HCT116 (cell line): Measurements from ENCODE around the gene DENND5A.

Source experiments
- CTCF ChIP-seq, 3 experiments: fragments of 200-600 bp in 1 of 3; sonication (generic) in 1 of 3; IDR thresholded peaks in 2 of 3; conservative IDR thresholded peaks in 1 of 3; 2 replicates each; pipeline ENCODE4 v1.5.1; 2012 to 2017; ENCODE audit warnings: low read depth in 2 of 3, low read length in 2 of 3, antibody characterized with exemption in 1 of 3, borderline replicate concordance in 1 of 3, control low read depth in 1 of 3, mild to moderate bottlenecking in 1 of 3, mixed read lengths in 1 of 3, mixed run types in 1 of 3, moderate library complexity in 1 of 3; ENCODE audit not compliant: insufficient read depth in 1 of 3
- JUND ChIP-seq: IDR thresholded peaks from 2 replicates; pipeline ENCODE4 v1.6.1; 2012

- TF ChIP-seq JUND (peak; percentile 36; the same call in 1 of the 2 replicates), CTCF (IDR thresholded peaks at IDR 0.05 in 2 of 3, conservative IDR thresholded peaks at IDR 0.05 in 1 of 3; ENCODE audit: borderline replicate concordance in 1 of 3, insufficient read depth in 1 of 3, low read depth in 2 of 3, low read length in 2 of 3) (no peak)
Measured at GRCh38 chr11:9158898-9159391, 106.2 kb downstream of the DENND5A start.
